ENCODE data around the gene IMPA2.

DNA sequence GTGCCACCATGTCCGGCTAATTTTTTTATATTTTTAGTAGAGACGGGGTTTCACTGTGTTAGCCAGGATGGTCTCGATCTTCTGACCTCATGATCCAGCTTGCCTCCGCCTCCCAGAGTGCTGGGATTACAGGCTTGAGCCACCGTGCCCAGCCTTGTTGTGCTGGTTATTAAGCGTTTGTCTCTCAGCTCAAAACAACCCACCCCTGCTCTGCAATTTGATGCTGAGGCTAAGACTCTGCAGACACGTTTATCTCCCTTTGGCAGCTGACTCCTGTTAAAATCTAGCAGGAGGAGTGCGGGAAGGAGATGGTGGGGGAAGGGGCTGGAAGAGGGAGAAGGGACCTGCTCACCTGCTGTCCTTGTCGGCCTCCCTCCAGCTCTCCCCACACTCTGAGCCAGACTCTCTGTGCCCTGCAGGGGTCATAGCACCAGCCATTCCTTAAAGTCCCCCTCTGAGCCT is 29.9 kb upstream of the IMPA2 start:
- TF ChIP-seq CTCF (IDR thresholded peaks at IDR 0.05), result no peak
- no peak for TF ChIP-seq POLR2A (IDR thresholded peaks at IDR 0.05)

All from body of pancreas (tissue), 4 donors.